Activated CD8-positive, alpha-beta memory T cell treated with anti-CD3 and anti-CD28 coated beads, Interleukin-2, amount 50 U/mL, for 48 hours (primary cell): ENCODE data around the gene ZNF768.
"Not testable (repeated sequence)": the region's sequence is repeated elsewhere in the genome, so short reads cannot be mapped to it uniquely, and the experiment has no call there.

Source experiments
- DNase-seq: peaks from one replicate; pipeline ENCODE4 v3.0.0-alpha.2; 2020

The ZNF768 gene

DNA sequence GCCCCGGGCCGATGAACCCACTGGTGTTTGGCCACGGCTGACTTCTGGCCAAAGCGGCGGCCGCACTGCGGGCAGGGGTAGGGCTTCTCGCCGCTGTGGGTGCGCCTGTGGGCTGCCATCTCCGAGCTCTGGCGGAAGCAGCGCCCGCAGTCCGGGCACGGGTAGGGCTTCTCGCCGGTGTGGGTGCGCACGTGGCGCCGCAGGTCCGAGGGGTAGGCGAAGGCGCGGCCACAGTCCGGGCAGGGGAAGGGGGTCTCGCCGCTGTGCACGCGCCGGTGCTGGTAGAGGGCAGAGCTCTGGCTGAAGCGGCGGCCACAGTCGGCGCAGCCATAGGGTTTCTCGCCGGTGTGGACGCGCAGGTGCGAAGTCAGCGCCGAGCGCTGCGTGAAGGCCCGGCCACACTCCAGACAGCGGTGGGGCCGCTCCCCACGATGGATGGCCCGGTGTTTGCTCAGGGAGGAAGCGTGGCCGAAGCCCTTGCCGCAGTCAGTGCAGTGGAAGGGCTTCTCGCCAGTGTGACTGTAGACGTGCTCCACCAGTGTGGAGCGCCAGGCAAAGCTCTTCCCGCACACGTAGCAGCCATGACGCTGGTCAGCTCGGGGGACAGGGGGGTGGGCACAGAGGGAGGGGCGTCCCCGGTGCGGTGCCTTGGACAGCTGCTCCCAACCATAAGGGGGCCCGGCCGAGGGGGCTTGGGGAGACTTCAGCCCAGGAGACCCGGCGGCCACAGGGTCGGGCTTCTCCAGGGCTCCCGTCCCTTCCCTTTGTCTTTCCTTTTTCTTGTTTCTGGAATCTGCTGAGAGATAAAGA lies 29.2 kb upstream of the ZNF768 start:
- DNase-seq = no peak

DNA sequence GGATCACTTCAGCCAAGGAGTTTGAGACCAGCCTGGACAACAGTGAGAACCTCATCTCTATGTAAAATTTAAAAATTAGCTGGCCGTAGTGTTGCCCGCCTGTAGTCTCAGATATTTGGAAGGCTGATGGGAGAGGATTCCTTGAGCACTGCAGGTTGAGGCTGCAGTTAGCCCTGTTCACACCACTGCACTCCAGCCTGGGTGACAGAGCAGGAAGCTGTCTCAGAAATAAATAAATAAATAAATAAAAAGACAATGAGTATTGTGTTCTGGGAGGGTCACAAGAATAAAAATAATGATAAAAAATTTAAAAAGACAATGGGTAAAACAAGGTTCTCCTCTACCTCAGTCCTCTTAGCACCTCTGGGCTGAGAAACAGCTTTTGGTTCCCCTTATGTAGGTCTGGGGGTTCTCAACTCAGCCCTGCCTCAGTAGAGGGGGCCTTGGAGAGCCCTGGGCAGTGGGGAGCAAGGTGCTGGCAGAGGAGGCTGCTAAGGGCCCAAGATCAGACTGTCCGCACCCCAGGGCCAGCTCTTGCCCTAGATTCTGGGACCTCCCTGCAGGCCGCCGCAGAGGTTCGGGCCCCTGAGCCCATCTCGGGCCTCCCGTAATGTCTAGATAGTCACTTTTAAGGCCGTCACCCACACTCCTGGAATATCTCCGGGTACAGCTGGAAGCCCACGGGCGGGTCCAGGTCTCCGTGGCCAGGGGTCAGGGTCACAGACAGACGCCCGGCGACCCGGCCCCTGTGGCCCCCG lies 28.4 kb upstream of the ZNF768 start:
- DNase-seq = no peak

DNA sequence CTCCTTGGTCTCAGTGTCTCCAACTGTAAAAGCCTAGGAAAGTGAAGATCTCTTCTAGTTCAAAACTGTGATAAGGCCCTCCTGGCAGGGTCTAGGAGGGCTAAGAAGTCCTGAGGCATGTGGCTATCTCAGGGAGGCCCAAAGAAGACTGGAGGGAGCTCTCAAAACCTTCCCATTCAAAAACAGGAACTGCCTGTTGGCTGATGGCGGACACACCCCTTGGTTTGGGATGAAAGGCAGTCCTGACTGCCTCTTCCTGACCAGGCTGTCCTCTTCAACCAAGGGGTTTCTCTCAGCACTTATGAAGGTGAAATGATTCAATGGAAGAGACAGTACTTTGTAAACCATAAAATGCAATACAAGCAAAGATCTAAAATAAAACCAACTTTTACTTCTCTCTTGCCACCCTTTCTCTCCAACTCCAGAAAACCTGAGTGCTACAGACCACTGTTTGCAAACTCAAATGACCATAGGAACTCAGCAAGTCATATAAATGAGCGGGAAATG lies 27.1 kb upstream of the ZNF768 start:
- no peak for DNase-seq

DNA sequence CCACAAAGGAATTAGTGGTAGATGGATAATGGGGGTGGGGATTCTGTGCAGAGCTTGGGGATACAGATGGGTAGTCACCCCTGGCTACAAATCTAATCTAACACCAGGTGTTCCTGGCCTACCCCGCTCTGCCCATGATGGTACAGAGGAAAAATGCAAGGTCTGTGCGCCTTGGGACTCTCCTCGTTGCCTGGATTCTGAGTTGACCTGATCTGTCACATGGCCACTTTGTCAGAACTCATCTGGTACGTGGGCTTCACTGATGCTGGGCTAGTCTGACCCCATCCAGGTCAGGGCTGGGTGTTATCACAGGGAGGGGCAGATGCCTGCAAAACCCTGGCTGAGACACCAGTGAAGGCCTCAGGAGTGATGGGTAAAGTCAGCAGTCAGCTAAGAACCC lies 26.6 kb upstream of the ZNF768 start:
- DNase-seq = no peak

DNA sequence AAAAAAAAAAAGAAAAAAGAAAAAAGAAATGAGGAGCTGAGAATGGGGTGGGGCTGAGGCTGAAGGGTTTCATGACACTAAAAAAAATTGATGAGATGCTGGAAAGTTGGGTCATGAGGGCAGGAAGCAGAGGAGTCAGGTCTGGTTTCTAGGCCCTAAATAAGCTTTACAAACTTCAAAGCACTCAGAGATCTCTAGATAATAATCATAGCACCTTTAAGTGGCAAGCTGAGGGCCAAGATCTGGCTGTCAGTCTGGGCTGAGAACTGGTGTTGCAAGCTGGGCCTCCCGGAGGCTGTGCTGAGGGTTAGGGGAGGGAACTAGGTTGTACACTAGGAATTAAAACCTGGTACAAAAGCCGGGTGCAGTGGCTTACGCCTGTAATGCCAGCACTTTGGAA lies 25.4 kb upstream of the ZNF768 start:
- DNase-seq = peak; percentile 74

DNA sequence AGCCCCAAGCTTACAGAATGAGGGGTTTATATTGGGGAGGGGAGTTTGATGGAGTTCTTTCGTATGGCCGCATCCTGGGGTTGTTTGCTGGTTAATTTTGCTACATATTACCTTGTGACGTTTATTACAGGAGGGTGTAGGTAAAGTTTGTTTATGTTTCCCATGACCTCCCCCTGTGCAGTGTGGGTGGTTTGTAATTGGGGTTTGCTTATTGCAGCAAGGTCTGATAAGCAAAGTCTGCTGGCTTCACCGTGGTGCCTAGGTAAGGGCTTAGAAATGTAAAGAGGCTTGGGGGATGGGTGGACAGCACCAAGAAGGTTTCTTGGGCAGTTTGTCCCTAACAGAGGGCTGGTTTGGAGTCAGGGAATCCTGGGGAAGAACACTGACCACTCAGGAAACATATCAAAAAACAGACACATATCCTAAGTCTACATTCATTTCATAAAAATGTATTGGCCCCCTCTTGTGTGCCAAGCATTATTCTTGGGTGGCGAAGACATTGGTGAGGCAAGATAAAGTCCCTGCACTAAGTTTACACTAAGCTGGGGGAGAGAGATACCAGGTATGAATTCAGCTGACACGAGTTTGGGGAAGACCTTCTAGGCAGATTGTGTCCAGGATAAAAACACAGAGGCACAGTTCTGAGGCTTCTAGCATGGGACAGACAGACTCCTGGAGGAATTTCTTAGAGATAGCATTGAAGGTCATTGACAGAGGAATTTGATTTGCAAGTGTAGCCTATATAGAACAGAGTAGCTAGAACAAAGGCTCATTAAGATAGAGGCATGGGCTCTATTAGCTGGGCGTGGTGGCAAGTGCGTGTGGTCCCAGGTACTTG lies 22.3 kb upstream of the ZNF768 start:
- DNase-seq = no peak

DNA sequence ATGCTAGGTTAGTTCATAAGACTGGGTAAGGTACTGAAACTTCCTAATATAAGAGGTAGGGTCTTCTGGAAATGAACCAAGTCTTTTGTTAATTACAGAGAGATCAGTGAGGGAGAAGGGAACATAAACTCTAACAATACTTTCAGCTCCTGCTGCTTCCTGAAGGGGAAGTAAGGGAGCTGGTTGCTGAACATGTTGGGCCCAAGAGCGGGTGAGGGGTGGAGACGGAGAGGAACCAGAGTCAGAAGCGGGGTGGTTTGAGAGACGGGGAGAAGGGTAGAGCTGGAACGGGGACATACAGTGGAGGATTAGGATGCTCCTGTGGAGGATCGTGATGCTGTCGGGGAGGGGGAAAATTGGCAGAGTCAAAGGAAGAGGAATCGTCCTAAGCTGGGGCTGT lies 19.7 kb upstream of the ZNF768 start:
- DNase-seq = no peak

DNA sequence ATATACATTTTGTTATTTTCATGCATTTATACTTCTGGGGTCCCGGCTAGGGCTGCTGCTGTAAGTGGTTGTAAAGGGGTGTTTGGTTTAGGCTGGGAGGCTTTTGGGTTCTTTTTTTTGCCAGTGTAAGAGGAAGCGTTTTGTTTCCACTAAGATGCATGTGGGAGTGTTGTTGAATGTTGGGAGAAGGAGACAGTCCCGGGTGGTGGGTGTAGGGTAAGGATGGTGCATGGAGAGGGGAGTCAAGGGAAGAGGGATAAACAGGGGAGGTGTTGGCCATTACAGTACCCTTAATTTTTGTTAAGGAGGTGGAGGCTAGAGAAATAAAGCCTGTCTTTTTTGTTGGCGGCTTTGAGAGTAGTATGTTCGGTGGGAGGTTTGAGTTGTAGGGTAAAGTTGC lies 16.7 kb upstream of the ZNF768 start:
- no peak for DNase-seq

DNA sequence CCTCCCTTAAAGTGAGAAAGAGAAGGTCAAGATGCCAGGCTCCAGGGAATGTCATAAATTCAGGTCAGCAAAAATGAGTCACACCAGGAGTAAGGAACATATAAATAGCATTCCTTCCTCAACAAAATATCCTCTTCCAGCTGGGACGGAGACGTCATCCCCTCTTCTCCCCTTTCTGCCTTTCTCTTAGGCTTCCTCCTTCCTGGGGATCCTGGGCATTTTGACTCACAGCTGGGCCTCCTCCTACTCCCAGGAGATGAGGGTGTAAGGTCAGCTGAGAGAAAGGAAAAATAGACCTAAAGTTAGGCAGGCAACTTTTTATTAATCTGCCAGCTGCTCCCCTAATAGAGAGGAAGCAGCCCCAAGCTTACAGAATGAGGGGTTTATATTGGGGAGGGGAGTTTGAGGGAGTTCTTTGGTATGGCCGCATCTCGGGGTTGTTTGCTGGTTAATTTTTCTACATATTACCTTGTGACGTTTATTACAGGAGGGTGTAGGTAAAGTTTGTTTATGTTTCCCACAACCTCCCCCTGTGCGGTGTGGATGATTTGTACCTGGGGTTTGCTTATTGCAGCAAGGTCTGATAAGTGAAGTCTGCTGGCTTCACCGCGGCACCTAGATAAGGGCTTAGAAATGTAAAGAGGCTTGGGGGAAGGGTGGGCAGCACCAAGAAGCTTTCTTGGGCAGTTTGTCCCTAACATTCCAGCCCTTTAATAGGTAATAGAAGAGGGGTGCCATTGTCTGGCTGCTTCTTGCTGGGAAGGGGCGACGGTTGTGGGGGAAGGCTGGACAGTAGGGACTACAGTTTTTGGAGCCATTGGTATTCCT lies 15.3 kb upstream of the ZNF768 start:
- no peak for DNase-seq

DNA sequence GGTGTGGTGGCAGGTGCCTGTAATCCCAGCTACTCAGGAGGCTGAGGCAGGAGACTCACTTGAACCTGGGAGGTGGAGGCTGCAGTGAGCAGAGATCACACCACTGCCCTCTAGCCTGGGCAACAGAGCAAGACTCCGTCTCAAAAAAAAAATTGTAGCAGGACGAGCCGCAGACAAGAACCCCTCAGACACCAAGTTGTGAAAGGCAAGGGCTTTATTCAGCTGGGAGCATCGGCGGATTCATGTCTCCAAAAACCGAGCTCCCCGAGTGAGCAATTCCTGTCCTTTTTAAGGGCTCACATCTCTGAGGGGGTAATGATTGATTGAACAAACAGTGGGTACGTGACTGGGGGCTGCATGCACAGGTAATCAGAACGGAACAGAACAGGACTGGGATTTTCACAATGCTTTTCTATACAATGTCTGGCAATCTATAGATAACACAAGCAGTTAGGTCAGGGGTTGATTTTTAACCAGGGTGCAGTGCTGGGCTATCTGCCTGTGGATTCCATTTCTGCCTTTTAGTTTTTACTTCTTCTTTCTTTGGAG lies 14.6 kb upstream of the ZNF768 start:
- not testable (repeated sequence) for DNase-seq

DNA sequence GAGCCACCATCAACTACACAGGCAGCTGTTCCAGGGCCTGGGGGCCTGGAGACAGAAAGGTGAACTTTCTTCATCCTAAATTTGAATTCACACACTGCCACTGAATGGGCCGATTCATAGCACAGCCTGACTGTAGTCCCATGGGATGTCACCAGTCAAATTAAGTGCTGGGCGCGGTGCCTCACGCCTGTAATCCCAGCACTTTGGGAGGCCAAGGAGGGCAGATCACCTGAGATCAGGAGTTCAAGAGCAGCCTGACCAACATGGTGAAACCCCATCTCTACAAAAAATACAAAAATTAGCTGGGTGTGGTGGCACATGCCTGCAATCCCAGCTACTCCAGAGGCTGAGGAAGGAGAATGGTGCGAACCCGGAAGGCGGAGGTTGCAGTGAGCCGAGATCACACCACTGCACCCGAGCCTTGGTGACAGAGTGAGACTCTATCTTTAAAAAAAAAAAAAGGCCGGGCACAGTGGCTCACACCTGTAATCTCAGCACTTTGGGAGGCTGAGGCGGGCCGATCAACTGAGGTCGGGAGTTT lies 13.7 kb upstream of the ZNF768 start:
- not testable (repeated sequence) for DNase-seq

DNA sequence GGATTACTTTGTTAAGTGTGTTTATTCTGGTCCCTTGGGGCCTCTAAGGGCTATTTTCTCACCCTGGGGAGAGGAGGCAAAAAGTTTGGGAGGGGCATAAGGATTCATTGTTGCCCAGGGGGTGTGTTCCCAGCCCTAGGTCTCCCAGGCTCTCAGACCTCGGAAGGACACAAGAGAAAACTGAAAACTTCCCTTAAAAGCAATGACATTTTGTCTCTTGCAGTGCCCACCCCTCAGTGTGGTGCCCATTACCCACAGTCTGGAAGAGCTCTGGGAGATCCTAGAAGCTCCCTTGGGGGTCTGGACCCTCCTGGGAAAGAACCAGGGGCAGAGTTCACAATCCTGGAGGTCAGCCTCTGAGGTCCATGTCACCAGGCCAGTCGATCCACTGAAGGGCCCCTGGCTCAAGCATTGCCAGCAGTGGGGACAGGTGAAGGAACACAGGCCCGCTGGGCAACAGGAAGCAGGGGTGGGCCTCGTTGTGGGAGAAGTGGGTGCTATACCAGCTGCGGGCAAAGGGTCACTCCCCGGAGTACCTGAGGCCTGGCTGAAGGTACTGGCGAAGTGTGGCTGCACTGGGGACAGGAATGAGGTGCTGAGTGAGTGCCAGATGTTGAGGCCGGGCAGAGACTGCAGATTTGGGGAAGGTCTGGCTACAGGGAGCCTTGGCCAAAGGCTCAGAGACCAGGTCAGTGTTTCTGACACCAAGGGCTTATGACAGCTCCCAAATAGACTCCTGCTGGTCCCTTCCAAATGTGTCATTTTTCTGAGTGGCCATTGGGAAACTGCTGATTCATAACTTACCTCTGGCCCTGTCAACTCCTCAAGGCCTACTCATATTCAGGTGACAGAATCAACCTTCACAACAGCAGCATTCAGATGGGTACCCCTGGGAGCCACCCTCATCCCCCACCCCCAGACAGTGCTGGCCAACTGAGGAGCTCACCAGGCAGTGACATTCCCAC lies 12.9 kb upstream of the ZNF768 start:
- no peak for DNase-seq

DNA sequence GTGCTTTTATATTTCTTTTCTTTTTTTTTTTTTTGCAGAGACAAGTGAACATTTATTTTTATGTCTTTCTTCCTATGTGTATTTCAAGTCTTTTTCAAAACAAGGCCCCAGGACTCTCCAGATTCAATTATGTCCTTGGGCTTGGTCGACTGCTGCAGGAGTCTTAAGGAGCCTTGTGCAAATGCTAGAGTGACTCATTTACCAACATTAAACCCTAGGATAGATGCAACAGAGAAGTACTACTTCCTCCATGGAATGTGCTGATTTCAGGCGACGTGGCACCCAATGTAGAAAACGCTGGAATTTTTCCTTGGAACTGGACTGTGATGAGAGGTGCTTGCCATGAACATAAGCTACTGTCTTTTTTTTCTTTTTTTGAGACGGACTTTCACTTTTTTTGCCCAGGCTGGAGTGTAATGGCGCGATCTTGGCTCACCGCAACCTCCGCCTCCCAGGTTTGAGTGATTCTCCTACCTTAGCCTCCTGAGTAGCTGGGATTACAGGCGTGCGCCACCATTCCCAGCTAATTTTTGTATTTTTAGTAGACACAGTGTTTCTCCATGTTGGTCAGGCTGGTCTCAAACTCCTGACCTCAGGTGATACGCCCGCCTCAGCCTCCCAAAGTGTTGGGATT lies 10.1 kb upstream of the ZNF768 start:
- DNase-seq = peak; percentile 48

DNA sequence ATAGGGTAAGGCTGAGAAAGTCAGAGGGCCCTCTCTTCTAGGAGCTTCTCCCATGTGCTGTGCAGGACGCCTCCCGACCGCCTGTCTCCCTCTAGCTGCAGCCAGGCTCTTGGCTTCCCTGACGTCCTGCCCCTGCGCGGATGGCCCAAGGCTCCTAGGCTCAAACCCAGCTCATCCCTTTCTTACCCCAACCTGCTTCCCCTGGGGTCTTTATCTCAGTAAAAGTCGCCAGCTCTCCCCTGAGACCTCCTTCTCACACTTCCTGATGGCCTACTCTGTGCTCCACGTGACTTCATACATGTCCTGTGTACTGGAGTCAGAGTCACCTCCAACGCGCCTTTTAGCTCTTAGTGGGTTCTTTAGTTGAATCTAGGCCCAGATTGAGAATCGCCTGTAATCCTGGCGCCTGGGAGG lies 9.4 kb upstream of the ZNF768 start:
- peak; percentile 83 for DNase-seq

DNA sequence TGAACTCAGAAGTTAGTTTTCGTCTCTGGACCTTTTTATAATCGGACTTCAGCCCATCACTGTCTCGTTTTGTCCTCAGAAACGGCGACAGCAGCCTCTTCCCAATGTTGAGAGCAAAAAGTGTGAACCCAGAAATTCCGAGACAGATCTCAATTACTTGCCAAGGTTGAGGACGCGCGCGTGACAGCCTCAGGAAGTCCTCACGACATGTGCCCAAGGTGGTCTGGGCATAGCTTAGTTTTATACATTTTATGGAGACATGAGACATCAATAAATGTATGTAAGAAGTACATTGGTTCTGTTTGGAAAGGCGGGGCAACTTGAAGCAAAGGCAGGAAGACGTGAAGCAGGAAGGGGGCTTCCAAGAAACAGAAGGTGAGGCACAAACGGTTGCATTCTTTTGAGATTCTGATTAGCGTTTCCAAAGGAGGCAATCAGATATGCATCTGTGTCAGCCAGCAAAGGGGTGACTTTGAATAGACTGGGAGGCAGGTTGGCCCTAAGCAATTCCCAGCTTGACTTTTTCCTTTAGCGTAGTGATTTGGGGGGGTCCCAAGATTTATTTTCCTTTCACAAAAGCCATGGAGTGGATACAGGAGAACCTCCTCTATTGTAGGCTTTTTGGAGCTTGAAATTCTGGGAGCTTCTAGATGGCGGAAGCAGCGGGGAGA lies 8.9 kb upstream of the ZNF768 start:
- DNase-seq = peak; percentile 58

DNA sequence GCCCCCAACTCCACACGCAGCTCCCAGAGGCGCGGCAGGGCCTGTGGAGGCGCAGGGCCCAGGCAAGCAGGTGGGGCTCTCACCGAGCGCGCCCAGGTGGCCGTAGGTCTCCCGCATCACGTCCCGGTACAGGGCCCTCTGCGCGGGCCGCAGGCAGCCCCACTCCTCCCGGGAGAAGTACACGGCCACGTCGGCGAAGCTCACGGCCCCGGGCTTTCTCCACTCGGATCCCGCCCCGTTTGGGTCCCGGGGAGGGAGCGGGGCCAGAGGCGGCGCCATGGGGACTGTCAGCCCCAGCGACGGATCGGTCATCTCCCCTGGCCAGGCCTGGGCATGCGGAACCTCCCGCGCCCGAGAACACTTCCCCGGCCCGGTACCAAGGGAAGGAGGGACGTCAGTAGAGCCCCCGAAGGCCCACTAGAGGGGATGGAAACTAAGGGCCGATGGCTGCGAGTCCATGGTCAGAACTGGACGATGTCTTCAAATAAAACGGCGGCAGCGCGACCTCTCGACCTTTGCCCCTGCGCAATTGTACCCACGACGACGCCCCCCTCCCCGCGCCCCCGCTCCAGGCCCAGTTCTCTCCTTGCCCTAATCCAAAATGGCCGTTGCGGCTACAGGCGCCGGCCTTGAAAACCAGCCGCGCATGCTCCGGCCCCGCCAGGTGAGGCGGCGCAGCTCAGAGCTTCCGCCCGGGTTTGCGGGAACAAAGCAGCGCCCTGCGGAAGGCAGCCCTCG lies 8.2 kb upstream of the ZNF768 start, which contains the start of gene ZNF747:
Gene ZNF747, minus strand, starts transcription at position 491 of the 738 bp plus-strand sequence. Its CDS starts 179 bp downstream, at position 312.
- peak; percentile 95 for DNase-seq

DNA sequence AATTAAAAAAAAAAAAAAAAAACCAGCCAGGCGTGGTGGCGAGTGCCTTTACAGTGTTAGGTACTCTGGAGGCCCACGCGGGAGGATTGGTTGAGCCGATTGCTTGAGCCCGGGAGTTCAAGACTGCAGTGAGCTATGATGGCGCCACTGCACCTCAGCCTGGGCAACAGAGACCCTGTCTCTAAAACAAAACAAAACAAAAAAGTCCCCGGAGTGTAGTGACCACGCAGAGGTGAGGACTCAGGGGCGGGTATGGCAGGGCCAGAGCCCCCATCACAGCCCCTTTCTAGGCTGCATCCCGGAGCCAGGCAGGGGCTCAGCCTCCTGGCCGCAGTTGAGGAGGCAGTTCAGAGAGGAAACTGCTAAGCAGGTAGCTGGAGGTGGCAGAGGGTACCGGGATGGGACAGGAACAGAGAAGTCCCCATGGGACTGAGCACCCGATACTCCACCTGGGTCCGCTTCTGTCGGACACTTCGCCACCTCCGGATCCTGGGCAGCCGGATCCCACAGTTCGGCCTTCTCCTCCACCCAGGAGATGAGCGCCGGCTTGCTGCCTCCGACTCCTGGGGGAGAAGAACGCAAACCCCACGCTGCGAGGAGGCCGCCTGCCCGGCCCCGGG lies 7.5 kb upstream of the ZNF768 start:
- peak; percentile 70 for DNase-seq

DNA sequence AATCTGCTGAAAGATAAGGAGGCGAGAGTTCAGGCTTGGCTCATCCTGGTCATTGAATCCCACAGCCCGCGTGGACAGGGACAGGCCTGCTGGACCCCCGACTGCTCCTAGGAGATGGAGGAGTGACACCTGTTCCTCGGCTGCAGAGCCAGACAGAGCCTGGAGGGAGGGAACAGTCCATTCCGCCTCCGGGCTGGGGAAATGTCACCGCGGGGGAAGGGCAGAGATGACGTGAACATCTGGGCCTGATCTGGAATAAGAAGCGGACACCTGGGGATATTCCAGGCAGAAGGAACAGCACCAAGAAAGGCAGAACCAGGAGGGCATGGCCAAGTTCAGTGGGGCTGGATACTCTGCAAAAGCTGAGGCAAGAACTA lies 6.8 kb upstream of the ZNF768 start:
- peak; percentile 51 for DNase-seq
